Jurkat, Clone E6-1 (cell line): Measurements from ENCODE around the gene BRD1. TPM values are rescaled to one million over a fixed set of nuclear protein-coding genes. Genes with fewer than 3 reads are reported as not detected.

Experiments
- DNase-seq: peaks from one replicate; pipeline ENCODE4 v3.0.0-alpha.2; 2011; ENCODE audit warnings: low read depth, low spot score
- H3K4me3 ChIP-seq: 2 replicates; pipeline ENCODE4 v1.5.1; 2011; ENCODE audit warnings: mild to moderate bottlenecking, low read length, control low read depth, moderate library complexity
- polyA plus RNA-seq: library from polyadenylated mRNA; unstranded; fragments of >200 nt; gene quantifications from one replicate; pipeline ENCODE4 v1.2.1, GENCODE V29; 2012; ENCODE audit warnings: missing spikeins; ENCODE audit not compliant: insufficient read length, insufficient read depth

Gene BRD1
- polyA plus RNA-seq = 31.7 TPM

DNA sequence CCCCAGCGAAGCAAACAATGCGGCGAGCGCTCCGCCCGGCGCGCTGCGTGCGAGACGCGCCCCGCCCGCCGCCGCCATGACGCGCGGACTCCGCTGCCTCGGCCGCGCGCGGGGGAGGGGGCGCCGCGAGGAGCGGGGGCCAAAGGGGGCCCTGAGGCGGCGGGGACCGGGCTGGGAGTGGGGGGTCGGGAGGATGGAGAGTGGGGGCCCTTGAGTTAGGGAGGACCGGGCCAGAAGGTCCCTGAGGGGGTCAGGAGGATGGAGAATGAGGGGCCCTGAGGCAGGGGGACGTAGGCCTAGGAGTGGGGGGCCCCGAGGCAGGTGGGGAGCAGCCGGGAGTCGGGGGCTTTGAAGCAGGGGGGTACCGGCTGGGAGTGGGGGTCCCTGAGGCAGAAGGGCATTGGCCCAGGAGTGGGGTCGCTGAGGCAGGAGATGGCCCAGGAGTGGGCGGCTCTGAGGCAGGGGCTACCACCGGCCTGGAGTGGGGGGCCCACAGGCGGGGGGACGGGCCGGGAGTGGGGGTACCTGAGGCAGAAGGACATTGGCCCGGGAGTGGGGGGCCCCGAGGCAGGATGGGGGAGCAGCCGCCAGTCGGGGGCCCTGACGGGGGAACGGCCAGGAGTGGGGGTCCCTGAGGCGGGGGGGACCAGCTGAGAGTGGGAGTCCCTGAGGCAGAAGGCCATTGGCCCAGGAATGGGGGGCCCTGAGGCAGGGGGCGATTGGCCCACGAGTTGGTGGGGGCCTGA is at the start of gene BRD1:
Gene BRD1, minus strand, starts transcription at position 21 of the 746 bp plus-strand sequence. CDS start 3,556 bp downstream, outside the sequence.
- no peak for DNase-seq
- H3K4me3 ChIP-seq = peak within 1 kb of the TSS; percentile 77

- no peak for DNase-seq
- H3K4me3 ChIP-seq = no peak overlapping the region
Measured at GRCh38 chr22:49873228-49873940, 45.7 kb upstream of the BRD1 start.

- no peak for DNase-seq
- no peak overlapping the region for H3K4me3 ChIP-seq
Measured at GRCh38 chr22:49872347-49872746, 44.7 kb upstream of the BRD1 start.

DNA sequence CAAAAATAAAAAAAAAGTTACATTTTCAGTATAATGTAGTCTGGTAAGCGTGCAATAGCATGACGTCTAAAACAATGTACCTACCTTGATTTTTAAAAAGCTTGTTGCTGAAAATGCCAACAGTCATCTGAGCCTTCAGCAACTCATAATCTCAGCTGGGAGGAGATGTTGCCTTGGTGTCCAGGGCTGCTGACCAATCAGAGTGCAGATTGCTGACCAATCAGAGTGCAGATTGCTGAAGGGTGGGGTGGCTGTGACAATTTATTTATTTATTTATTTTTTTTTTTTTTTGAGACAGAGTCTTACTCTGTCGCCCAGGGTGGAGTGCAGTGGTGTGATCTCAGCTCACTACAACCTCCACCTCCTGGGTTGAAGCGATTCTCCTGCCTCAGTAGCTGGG is 43.8 kb upstream of the BRD1 start:
- no peak for DNase-seq
- H3K4me3 ChIP-seq = no peak overlapping the region

GRCh38 chr22:49869845-49870712 is 42.4 kb upstream of the BRD1 start:
- DNase-seq = peak; percentile 87
- H3K4me3 ChIP-seq = peak overlapping the region; percentile 21

DNA sequence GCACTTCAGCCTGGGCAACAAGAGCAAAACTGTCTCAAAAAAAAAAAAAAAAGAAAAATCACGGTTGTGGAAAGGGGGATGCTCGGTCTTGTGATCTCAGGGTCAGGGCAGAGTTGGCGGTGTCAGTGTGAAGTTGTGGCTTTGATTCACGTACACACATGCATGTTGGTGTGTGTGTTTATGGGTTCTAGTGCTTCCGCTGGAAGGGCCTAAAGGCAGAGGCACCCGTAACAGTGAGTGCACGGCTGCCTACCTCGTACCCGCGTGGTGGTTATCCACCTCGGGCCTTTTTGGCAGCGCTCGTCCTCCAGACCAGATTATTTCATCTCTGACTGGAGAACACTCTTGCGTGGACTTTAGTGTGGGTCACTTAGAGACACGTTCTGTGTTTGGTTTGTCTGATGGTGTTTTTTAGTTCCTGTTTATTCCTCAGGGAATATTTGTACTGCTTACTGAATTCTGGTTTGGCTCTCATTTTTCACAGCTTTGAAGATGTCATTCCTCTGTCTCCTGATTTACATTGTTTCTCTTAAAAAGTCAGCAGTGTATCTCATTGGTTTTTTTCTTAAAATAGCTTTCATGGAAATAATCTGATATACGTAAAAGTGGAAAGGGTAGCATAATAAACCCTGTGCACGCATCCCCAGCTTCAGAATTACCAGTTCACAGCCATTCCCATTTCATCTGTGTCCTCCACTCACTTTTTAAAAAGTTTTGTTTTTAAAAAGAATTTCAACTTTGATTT is 41.6 kb upstream of the BRD1 start:
- DNase-seq = no peak

GRCh38 chr22:49867303-49868265 is 39.9 kb upstream of the BRD1 start:
- peak overlapping the region; percentile 61 for H3K4me3 ChIP-seq
- DNase-seq = peak; percentile 75

More for the DNA sequence above, 41.6 kb upstream of the BRD1 start:
- H3K4me3 ChIP-seq = no peak overlapping the region

- DNase-seq = peak; percentile 84
- H3K4me3 ChIP-seq = peak overlapping the region; percentile 61
Measured at GRCh38 chr22:49866646-49867045, 39.0 kb upstream of the BRD1 start.

DNA sequence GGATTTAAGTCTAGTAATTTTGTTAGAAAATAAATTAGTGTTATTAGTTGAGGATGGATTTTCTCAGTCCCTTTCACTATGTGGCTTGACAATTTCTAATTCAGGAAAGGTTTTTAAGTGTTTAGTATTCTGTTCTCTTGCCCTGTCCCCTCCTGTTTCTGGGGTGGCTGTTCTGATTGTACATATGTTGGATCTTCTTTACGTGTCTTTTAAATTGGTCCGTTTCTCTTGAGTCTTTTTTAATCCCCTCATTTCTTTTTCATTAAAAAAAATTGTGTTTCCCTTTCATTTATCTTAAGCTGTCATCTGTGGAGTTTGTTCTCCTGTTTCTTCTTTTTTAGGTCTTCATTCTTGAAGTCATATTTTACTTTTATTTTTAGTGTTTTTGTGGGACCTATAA is 38.5 kb upstream of the BRD1 start:
- DNase-seq = no peak
- peak overlapping the region; percentile 61 for H3K4me3 ChIP-seq

- DNase-seq = no peak
- no peak overlapping the region for H3K4me3 ChIP-seq
Measured at GRCh38 chr22:49865156-49865555, 37.5 kb upstream of the BRD1 start.

GRCh38 chr22:49863931-49864330 is 36.3 kb upstream of the BRD1 start:
- DNase-seq = peak; percentile 89
- H3K4me3 ChIP-seq = peak overlapping the region; percentile 8; the same call in 1 of the 2 replicates

- 0 out of 2 replicates have a peak overlapping the region, but pooled peaks have one; percentile 32 for H3K4me3 ChIP-seq
- no peak for DNase-seq
Measured at GRCh38 chr22:49862496-49862776, 34.8 kb upstream of the BRD1 start.

DNA sequence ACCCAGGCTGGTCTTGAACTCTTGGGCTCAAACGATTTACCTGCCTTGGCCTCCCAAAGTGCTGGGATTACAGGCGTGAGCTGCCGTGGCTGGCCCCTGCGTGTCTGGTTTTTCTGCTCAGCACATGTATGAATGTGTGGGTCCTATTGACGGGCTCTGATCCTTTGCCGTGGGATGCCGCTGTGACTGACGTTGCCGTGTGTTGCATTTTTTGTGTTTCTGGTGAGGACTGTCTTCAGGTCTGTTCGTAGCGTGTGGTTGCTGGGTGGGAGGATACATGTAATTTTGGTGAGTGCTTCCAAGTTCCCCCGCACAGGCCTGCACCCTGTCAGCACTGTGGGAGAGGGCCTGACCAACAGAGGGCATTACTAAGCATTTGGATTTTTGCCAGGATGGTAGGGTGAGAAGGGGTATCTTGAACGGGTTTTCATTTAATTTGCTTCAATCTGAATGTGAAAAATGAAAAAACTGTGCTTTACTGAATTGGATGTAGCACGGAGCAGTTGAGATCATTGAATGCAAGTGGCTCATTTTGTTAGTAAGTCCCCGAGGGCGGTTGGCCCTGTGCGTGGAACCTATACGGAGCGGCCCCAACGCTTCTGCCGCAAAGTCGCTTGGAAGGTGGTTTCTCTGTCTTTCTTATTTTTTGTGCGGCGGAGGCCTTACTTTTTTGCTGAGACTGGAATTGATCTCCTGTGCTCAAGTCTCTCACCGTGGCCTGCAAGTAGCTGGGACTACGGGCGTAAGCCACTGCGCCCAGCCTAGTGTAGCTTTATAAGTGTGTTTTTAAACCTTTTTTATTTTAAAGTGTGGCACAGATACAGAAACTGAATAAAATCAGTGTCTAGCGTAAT is 34.2 kb upstream of the BRD1 start:
- DNase-seq = no peak
- H3K4me3 ChIP-seq = peak overlapping the region; percentile 32

DNA sequence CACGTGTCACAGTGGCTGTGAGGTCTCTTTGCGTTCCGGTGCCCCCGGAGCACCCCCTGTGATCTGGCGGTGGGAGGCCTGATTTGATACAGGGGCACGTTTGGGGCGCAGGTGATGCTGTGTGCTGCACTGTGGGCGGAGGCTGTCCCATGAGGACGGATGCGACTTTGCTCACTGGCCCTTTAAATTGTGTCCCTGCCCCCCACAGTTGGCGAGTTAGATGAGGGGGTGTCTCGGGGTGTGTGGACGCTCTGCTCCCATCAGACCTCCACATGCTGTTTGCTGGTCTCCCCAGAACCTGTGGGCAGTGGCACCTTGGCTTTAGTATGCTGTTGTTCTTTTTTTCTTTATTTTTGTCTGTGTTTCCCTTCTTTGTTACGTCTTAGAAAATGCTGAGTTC is 31.2 kb upstream of the BRD1 start:
- DNase-seq = no peak
- H3K4me3 ChIP-seq = no peak overlapping the region

GRCh38 chr22:49856766-49857618 is 29.3 kb upstream of the BRD1 start:
- DNase-seq = no peak
- H3K4me3 ChIP-seq = no peak overlapping the region

DNA sequence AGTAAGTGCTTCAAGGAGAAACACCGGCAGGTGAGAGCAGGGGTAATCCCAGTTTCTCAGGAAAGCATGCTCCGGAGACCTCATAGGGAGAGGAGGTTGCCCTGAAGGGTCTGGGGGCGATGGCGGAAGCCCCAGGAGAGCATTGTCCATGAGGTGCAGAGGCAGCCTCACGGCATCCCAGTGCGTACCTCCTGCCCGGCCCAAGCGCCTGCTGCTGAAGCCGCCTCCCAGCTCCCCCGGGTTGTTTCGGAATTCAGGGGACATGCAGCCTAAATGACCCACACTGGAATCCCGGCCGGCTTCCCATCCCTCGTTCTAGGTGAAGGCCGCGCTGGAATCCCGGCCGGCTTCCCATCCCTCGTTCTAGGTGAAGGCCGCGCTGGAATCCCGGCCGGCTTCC is 28.7 kb upstream of the BRD1 start:
- peak overlapping the region; percentile 92 for H3K4me3 ChIP-seq
- no peak for DNase-seq
